ENCODE results near the gene TACC3. TPM values are rescaled to one million over a fixed set of nuclear protein-coding genes. Genes with fewer than 3 reads are reported as not detected.
A peak's percentile ranks its signal among the peaks of the same experiment; 100 is the strongest.

Gene TACC3
- total RNA-seq, 6 experiments from 2014 or later = 44.2 to 95.3 (median 93.3) TPM

- Mint-ChIP-seq H3K27ac (no peak overlapping the region), H3K4me3 (no peak overlapping the region)
- DNase-seq = no peak
Observed at GRCh38 chr4:1767770-1768366, 46.5 kb downstream of the TACC3 start.

GRCh38 chr4:1768367-1769034, 47.2 kb downstream of the TACC3 start:
- Mint-ChIP-seq H3K27ac (no peak overlapping the region), H3K4me1 (ENCODE audit: low read depth) (no peaks in the 10 kb centered on the region), H3K4me3 (no peak overlapping the region; the same call in 1 of the 2 replicates), H3K9me3 (no peaks in the 10 kb centered on the region), H3K36me3 (ENCODE audit: low read depth) (no peaks in the 10 kb centered on the region), H3K27me3 (ENCODE audit: insufficient read depth) (no peaks in the 10 kb centered on the region; the same call in 1 of the 2 replicates)
- TF ChIP-seq, protein P1, sequence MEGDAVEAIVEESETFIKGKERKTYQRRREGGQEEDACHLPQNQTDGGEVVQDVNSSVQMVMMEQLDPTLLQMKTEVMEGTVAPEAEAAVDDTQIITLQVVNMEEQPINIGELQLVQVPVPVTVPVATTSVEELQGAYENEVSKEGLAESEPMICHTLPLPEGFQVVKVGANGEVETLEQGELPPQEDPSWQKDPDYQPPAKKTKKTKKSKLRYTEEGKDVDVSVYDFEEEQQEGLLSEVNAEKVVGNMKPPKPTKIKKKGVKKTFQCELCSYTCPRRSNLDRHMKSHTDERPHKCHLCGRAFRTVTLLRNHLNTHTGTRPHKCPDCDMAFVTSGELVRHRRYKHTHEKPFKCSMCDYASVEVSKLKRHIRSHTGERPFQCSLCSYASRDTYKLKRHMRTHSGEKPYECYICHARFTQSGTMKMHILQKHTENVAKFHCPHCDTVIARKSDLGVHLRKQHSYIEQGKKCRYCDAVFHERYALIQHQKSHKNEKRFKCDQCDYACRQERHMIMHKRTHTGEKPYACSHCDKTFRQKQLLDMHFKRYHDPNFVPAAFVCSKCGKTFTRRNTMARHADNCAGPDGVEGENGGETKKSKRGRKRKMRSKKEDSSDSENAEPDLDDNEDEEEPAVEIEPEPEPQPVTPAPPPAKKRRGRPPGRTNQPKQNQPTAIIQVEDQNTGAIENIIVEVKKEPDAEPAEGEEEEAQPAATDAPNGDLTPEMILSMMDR (IDR thresholded peaks at IDR 0.05) = no peak
- no peak for DNase-seq

More at GRCh38 chr4:1767770-1768366, 46.5 kb downstream of the TACC3 start:
- Mint-ChIP-seq H3K36me3 (ENCODE audit: low read depth) (no peaks in the 10 kb centered on the region), H3K4me1 (ENCODE audit: low read depth) (no peaks in the 10 kb centered on the region), H3K27me3 (ENCODE audit: insufficient read depth) (no peaks in the 10 kb centered on the region; the same call in 1 of the 2 replicates), H3K9me3 (no peaks in the 10 kb centered on the region)
- TF ChIP-seq, protein P1 (IDR thresholded peaks at IDR 0.05) = peak; percentile 50

DNA sequence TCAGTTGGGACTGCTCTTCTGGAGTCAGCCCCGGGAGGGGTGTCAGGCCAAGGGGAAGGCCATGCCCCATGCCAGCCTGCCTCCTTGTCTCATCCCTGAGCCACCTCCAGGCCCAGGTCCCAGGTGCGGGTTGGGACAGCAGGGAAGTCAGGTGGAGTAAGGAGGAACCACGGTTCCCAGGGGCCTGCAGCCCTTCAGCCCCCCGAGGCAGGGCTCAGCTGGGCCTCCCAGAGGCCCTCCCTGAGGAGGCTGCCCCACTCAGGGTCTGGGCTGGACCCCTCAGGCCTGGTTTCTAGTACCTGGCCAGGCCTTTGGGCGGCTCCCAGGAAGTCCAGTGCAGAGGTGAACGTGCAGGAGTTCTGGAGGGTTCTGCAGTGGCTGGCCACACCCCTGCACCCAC, 48.4 kb downstream of the TACC3 start:
- Mint-ChIP-seq H3K27ac (no peak overlapping the region), H3K36me3 (ENCODE audit: low read depth) (no peaks in the 10 kb centered on the region), H3K27me3 (ENCODE audit: insufficient read depth) (no peaks in the 10 kb centered on the region; the same call in 1 of the 2 replicates), H3K9me3 (no peaks in the 10 kb centered on the region), H3K4me1 (ENCODE audit: low read depth) (no peaks in the 10 kb centered on the region), H3K4me3 (no peak overlapping the region)
- no peak for DNase-seq
- TF ChIP-seq, protein P1 (IDR thresholded peaks at IDR 0.05) = no peak

- no peak for DNase-seq
- TF ChIP-seq, protein P1 (IDR thresholded peaks at IDR 0.05) = no peak
- Mint-ChIP-seq H3K27me3 (ENCODE audit: insufficient read depth) (no peaks in the 10 kb centered on the region; the same call in 1 of the 2 replicates), H3K9me3 (no peaks in the 10 kb centered on the region), H3K27ac (no peak overlapping the region), H3K4me1 (ENCODE audit: low read depth) (no peaks in the 10 kb centered on the region), H3K4me3 (no peak overlapping the region), H3K36me3 (ENCODE audit: low read depth) (no peaks in the 10 kb centered on the region)
Observed at GRCh38 chr4:1770245-1770644, 48.9 kb downstream of the TACC3 start.

DNA sequence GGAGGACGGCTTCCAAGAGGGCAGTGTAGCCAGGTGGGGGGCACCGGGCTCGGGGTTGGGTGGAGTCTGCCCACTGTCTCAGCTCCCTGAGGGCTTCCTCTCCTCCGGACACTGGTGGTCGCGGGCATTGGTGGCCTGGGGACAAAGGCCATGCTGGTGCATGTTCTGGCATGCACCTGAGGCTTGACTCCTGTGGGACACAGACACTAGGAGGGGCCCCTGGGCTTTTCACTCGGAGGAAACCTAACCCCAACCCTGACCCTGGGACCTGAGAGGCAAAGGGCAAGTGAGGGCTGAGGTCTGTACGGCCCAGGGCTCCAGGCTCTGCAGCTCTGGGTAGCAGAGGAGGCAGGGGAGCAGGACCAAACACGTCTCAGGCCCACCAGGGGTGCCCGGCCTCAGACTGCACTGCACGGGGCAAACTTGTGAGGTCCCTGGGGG, 49.5 kb downstream of the TACC3 start:
- H3K4me1 Mint-ChIP-seq (ENCODE audit: low read depth) = no peaks in the 10 kb centered on the region
- no peaks in the 10 kb centered on the region for H3K36me3 Mint-ChIP-seq (ENCODE audit: low read depth)
- TF ChIP-seq, protein P1 (IDR thresholded peaks at IDR 0.05) = no peak
- DNase-seq = no peak
- H3K27ac Mint-ChIP-seq = no peak overlapping the region
- H3K9me3 Mint-ChIP-seq = no peaks in the 10 kb centered on the region
- H3K27me3 Mint-ChIP-seq (ENCODE audit: insufficient read depth) = peaks cover 2% of the 10 kb centered on the region; the same call in 1 of the 2 replicates
- no peak overlapping the region for H3K4me3 Mint-ChIP-seq
